ENCODE results near the gene SENP2.

DNA sequence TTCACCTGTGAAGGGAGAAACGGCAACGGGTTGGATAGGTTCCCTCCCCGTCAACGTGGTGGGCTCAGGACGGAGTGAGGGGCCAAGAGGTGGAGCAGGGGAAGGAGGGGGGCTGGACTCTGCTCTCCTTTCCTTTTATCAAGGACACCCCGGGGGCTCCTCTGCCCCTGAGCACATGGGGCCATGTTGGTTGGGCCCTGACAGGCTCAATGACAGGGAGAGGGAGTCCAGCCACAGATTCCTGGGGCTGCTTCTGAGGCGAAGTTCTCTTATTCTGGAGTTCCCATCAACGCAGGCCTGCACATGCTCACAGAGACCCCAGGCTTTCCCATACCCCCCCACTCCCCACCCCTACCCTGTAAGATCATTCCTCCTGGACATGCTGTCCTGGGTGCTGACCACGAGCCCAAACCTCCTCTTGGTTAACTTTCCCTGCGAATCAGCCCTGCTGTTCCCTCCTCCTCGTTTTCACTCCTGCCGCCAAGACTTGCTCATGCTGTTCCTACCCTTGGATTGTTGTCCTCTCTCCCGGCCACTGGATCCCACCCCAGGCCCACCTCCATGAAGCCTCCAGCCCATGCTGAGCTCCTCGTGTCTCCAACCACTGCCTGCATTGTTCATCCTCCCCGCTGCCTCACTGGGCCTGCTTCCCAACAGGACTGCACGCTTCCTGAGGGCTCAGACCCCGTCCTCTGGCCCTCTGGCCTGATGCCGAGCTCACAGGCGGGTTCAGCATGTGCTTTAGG, 61.2 kb downstream of the SENP2 start:
- TF ChIP-seq, protein P1, sequence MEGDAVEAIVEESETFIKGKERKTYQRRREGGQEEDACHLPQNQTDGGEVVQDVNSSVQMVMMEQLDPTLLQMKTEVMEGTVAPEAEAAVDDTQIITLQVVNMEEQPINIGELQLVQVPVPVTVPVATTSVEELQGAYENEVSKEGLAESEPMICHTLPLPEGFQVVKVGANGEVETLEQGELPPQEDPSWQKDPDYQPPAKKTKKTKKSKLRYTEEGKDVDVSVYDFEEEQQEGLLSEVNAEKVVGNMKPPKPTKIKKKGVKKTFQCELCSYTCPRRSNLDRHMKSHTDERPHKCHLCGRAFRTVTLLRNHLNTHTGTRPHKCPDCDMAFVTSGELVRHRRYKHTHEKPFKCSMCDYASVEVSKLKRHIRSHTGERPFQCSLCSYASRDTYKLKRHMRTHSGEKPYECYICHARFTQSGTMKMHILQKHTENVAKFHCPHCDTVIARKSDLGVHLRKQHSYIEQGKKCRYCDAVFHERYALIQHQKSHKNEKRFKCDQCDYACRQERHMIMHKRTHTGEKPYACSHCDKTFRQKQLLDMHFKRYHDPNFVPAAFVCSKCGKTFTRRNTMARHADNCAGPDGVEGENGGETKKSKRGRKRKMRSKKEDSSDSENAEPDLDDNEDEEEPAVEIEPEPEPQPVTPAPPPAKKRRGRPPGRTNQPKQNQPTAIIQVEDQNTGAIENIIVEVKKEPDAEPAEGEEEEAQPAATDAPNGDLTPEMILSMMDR (IDR thresholded peaks at IDR 0.05) = no peak
- TF ChIP-seq POLR2A (IDR thresholded peaks at IDR 0.05) = no peak
